Measurements from ENCODE around the gene KIDINS220. TPM values are rescaled to one million over a fixed set of nuclear protein-coding genes. Genes with fewer than 3 reads are reported as not detected.

Gene KIDINS220
- total RNA-seq, 1 experiment from 2014 or later = 29.3 TPM

GRCh38 chr2:8756230-8756629 lies 81.2 kb downstream of the KIDINS220 start:
- Histone ChIP-seq H3K4me1 (ENCODE audit: insufficient read depth, low read length) (no peaks in the 10 kb centered on the region), H3K4me2 (ENCODE audit: insufficient read depth, insufficient read length, low read length) (no peak overlapping the region)
- no peak for DNase-seq

More at GRCh38 chr2:8756230-8756629, 81.2 kb downstream of the KIDINS220 start:
- Histone ChIP-seq H3K23me2 (ENCODE audit: insufficient read length, low read depth, low read length, poor library complexity, severe bottlenecking) (no peaks in the 10 kb centered on the region), H3K23ac (ENCODE audit: insufficient read length, low read depth, low read length) (no peak overlapping the region), H3T11ph (ENCODE audit: low read length) (no peak overlapping the region), H4K8ac (replicated peaks; ENCODE audit: insufficient read length, low read depth, low read length) (no peak overlapping the region), H3K27ac (ENCODE audit: insufficient read length, low read depth, low read length) (no peak overlapping the region), H4K20me1 (ENCODE audit: control insufficient read depth, insufficient read depth, insufficient read length) (no peaks in the 10 kb centered on the region), H3K9ac (ENCODE audit: extremely low read depth, insufficient read length, low read length) (no peak overlapping the region), H4K5ac (ENCODE audit: insufficient read length, low read depth, low read length) (no peak overlapping the region), H3K4ac (ENCODE audit: low read depth, low read length) (no peak overlapping the region), H3K14ac (ENCODE audit: insufficient read depth, low read length) (no peak overlapping the region), H3K56ac (ENCODE audit: insufficient read length, low read depth, low read length) (no peak overlapping the region), H3K27me3 (ENCODE audit: insufficient read depth, low read length) (no peaks in the 10 kb centered on the region), H3K9me3 (ENCODE audit: control insufficient read depth, low read depth, low read length) (no peaks in the 10 kb centered on the region), H3K18ac (ENCODE audit: insufficient read length, low read depth, low read length) (no peak overlapping the region), H2AK5ac (ENCODE audit: insufficient read length, low read length) (no peak overlapping the region), H2AFZ (ENCODE audit: low read length) (no peak overlapping the region), H2BK15ac (ENCODE audit: low read depth, low read length) (no peak overlapping the region), H2BK12ac (ENCODE audit: insufficient read length, low read depth, low read length) (no peak overlapping the region), H2BK120ac (ENCODE audit: low read depth, low read length, poor library complexity, severe bottlenecking) (no peak overlapping the region), H2BK5ac (ENCODE audit: insufficient read length, low read length) (no peak overlapping the region), H3K79me2 (ENCODE audit: insufficient read depth, low read length) (no peaks in the 10 kb centered on the region), H4K91ac (ENCODE audit: insufficient read length, low read depth, low read length) (no peak overlapping the region), H3K79me1 (ENCODE audit: insufficient read depth, low read depth, low read length, poor library complexity, severe bottlenecking) (no peaks in the 10 kb centered on the region), H2BK20ac (ENCODE audit: low read depth, low read length, poor library complexity, severe bottlenecking) (no peak overlapping the region)
- Mint-ChIP-seq H3K4me3 (no peak overlapping the region), H3K9me3 (peaks cover 15 to 16% of the 10 kb centered on the region in 2 experiments; a peak in 4 of 5 replicates), H3K27ac (no peak overlapping the region), H3K4me1 (no peaks in the 10 kb centered on the region), H3K36me3 (ENCODE audit: insufficient read depth in 1 of 3, low read depth in 3 of 3) (peaks cover 17 to 22% (median 21%) of the 10 kb centered on the region in 3 experiments), H3K27me3 (ENCODE audit: low read depth) (no peaks in the 10 kb centered on the region)
- TF ChIP-seq CTCF (conservative IDR thresholded peaks at IDR 0.05) = no peak
